ENCODE results near the gene PTK6.

The PTK6 gene

DNA sequence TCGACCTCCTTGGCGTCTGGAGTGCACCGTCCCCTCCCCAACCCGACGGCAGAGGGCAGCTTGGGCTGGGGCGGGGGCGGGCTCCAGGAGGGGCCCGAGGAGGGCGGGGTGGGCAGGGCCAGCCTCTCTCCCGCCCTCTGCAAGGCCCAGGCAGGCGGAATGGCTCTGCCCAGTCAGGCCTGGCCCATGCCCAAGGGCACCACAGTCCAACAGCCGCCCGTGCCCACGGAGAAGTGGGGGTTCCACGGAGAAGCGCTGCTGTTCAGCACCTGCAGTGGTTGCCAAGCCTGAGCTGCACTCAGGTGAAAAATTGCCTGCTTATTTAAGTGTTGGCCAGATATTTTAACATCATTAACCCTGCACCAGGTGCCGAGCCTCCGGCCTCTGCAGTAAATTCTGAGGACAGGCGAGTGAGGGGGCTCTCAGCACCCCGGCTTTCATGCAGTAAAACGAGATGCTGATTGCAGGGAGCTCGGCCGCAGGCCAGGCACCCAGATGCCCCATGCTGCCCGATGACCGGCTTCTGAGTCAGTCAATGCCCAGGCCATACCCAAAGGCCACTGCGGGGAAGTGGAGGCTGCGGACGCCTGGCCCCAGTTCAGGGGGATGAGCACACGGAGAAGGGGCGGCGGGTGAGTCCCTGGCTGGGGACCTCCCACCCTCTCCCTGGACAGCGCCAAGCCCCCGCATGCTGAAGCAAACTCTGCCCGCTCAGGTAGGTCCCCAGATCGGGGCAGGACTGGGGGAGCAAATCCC, 10.7 kb upstream of the PTK6 start, which contains the start of gene SRMS:
TSS of gene SRMS (minus strand) at position 25 of the 756 bp plus-strand sequence. CDS start 286 bp downstream, outside the sequence.
- Histone ChIP-seq H3K4me3 (ENCODE audit: insufficient read depth, low read depth, low read length) (no peak within 1 kb of the TSS), H3K27me3 (ENCODE audit: control insufficient read depth, insufficient read depth, low read length, poor library complexity, severe bottlenecking) (no peaks in the 10 kb centered on the region), H3K4me1 (ENCODE audit: control insufficient read depth, insufficient read depth, low read length) (no peaks in the 10 kb centered on the region), H3K27ac (ENCODE audit: insufficient read depth, low read depth, low read length, poor library complexity, severe bottlenecking) (no peak within 1 kb of the TSS), H3K9me3 (ENCODE audit: control insufficient read depth, low read length) (no peaks in the 10 kb centered on the region), H3K36me3 (ENCODE audit: control insufficient read depth, insufficient read depth, low read length) (no peaks in the 10 kb centered on the region)
- 65 to 67% methylated on average over 35 of the region's 35 CpGs for WGBS, 2 experiments

DNA sequence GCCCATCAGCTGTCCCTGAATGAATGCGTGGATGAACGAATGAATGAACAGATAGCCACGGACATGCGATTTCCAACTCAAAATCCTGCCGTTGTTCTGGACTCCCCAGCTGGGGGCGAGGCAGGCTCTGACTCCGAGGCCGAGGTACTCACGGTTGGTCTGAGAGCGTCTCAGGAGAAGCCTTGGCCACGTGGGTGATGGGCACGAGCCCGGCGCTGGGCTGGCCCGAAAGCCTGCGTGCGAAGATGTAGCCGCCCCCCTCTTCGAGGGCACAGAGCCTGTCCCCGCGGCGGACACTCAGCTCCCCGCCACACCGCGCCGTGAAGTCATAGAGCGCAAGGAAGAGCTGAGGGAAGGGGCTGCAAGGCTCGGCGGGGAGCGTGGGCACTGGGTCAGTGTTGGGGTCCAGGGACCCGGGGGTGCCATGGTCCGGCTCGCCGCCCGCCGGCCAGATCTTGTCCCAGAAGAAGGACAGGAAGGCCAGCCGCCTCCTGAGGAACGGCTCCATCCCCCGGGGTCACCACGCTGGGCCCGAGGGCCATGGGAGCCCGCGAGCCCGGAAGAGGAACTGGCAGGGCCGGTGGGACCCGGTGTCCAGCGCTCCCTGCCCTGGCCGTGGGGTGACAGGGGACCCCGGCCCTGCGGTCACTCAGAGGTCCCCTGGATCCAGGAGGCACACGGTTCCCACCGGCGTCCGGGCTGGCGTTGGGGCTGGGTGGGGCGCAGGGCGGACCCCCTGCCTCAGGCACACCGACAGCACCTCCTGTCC, 10.0 kb upstream of the PTK6 start:
- Histone ChIP-seq H3K9me3 (ENCODE audit: control insufficient read depth, low read length) (no peaks in the 10 kb centered on the region), H3K36me3 (ENCODE audit: control insufficient read depth, insufficient read depth, low read length) (no peaks in the 10 kb centered on the region), H3K27ac (ENCODE audit: insufficient read depth, low read depth, low read length, poor library complexity, severe bottlenecking) (no peak overlapping the region), H3K4me1 (ENCODE audit: control insufficient read depth, insufficient read depth, low read length) (no peaks in the 10 kb centered on the region), H3K4me3 (ENCODE audit: insufficient read depth, low read depth, low read length) (no peak overlapping the region), H3K27me3 (ENCODE audit: control insufficient read depth, insufficient read depth, low read length, poor library complexity, severe bottlenecking) (no peaks in the 10 kb centered on the region)
- WGBS, 2 experiments: 84 to 85% methylated on average over 58 of the region's 58 CpGs

DNA sequence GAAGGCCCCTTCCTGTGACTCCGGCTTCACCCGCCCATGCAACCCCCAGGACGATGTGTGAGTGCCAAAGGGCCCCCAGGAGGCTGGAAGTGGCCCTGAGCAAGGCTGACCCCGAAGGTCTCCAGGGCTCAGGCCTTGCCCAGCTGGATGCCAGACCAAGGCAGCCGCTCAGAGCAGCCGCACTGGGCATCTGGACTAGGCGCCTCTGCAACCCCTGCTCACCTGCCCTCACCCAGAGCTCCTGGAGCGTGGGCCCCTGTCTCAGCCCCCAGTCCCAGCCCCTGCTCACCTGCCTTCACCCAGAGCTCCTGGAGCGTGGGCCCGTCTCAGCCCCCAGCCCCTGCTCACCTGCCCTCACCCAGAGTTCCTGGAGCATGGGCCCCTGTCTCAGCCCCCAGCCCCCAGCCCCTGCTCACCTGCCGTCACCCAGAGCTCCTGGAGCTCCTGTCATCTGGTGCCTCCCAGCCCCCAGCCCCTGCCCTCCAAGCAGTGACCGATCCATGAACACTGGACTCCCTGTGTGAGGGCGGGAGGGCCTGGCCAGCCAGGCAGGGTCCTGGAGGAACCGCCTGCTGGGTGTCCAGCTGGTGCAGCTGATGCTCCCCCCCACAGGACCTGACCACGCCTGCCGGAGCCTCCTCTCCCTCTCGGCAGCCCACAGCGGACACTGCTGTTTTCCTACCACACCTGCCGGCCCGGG, 9.2 kb upstream of the PTK6 start:
- WGBS, 2 experiments: 88 to 89% methylated on average over 20 of the region's 20 CpGs
- H3K36me3 ChIP-seq (ENCODE audit: control insufficient read depth, insufficient read depth, low read length): no peaks in the 10 kb centered on the region
- H3K4me1 ChIP-seq (ENCODE audit: control insufficient read depth, insufficient read depth, low read length): no peaks in the 10 kb centered on the region
- H3K9me3 ChIP-seq (ENCODE audit: control insufficient read depth, low read length): no peaks in the 10 kb centered on the region
- H3K4me3 ChIP-seq (ENCODE audit: insufficient read depth, low read depth, low read length): no peak overlapping the region
- H3K27ac ChIP-seq (ENCODE audit: insufficient read depth, low read depth, low read length, poor library complexity, severe bottlenecking): no peak overlapping the region
- H3K27me3 ChIP-seq (ENCODE audit: control insufficient read depth, insufficient read depth, low read length, poor library complexity, severe bottlenecking): no peaks in the 10 kb centered on the region

DNA sequence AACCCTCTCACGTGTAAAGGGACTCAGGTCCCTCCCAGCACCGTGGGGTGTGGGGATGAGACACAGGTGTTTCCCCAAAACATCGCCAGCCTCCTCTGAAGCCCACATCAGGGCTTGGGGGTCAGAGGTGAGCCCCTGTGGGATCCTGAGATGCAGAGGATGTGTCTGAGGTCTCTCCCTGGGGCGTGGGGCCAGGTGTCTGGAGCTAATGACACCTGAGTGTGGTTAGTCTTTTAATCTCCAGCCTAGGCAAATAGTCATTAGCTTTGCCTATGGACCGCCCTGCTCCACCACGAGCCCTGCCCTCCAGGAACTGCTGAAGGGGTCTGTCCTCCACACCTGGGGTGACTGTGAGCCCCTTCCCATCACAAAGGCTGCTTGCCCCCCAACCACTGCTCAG, 8.6 kb upstream of the PTK6 start:
- Histone ChIP-seq H3K4me3 (ENCODE audit: insufficient read depth, low read depth, low read length) (no peak overlapping the region), H3K36me3 (ENCODE audit: control insufficient read depth, insufficient read depth, low read length) (no peaks in the 10 kb centered on the region), H3K27me3 (ENCODE audit: control insufficient read depth, insufficient read depth, low read length, poor library complexity, severe bottlenecking) (no peaks in the 10 kb centered on the region), H3K27ac (ENCODE audit: insufficient read depth, low read depth, low read length, poor library complexity, severe bottlenecking) (no peak overlapping the region), H3K9me3 (ENCODE audit: control insufficient read depth, low read length) (no peaks in the 10 kb centered on the region), H3K4me1 (ENCODE audit: control insufficient read depth, insufficient read depth, low read length) (no peaks in the 10 kb centered on the region)
- 79 to 82% methylated on average over 6 of the region's 6 CpGs for WGBS, 2 experiments

DNA sequence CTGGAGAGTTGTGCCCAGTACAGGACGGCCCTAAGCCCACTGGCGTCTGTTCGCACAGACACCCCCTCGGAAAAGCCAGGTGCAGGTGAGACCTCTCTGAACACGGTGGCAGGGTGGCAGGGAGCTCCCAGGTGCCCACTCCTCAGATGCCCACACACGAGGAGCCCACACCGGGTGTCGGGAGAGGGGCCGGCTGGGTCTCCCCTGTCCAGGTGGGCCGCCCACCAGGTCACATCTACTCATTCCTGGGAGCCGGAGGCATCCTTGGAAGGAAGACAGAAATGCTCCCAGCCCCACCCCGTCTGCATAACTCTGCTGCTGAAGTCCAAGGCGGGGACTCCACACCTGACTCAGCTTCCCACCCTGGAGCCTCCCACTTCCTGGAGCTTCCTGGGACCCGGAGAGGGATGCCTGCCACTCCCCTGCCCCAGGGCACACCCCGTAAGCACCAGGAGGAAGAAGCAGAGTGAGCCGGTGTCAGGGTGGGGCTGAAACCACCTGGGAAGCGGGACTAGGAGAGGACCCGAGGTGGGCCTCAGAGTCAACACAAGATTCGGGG, 7.9 kb upstream of the PTK6 start:
- H3K4me1 ChIP-seq (ENCODE audit: control insufficient read depth, insufficient read depth, low read length): no peaks in the 10 kb centered on the region
- no peaks in the 10 kb centered on the region for H3K36me3 ChIP-seq (ENCODE audit: control insufficient read depth, insufficient read depth, low read length)
- no peaks in the 10 kb centered on the region for H3K27me3 ChIP-seq (ENCODE audit: control insufficient read depth, insufficient read depth, low read length, poor library complexity, severe bottlenecking)
- no peak overlapping the region for H3K4me3 ChIP-seq (ENCODE audit: insufficient read depth, low read depth, low read length)
- WGBS, 2 experiments: 83 to 84% methylated on average over 19 of the region's 19 CpGs
- no peaks in the 10 kb centered on the region for H3K9me3 ChIP-seq (ENCODE audit: control insufficient read depth, low read length)
- H3K27ac ChIP-seq (ENCODE audit: insufficient read depth, low read depth, low read length, poor library complexity, severe bottlenecking): no peak overlapping the region

DNA sequence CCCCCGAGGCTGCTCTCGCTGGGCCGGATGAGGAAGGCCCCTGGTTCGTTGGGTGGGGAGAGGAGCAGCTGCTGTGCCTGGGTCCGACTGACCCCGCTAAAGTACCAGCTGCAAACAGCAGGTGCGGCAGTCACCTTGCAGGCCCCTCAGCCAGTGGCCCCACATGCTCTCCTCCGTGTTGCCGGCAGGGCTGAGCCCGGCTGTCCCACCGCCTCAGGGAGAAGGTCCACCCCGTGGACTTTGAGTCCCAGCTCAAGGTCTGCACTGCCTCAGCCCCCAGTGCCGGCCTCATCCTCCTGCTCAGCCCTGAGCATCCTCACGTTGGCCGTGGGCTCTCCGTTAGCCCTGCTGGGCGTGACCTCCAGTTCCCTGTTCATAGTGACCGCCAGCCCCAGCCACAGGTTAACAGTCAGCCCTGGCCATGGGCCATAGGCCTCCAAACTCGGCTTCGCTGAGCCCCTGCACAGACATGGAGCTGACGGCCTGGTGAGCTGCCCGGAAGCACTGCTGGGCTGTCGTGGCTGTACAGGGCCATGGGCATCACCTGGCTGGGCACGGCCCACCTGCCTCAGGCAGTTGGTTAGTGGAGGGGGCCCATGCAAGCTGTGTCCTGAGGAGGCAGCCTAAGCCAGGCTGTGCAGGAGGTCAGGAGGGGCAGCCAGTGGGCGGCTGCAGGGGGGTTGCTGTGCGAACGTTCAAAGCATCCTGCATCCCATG, 7.2 kb upstream of the PTK6 start:
- H3K27me3 ChIP-seq (ENCODE audit: control insufficient read depth, insufficient read depth, low read length, poor library complexity, severe bottlenecking): no peaks in the 10 kb centered on the region
- no peak overlapping the region for H3K27ac ChIP-seq (ENCODE audit: insufficient read depth, low read depth, low read length, poor library complexity, severe bottlenecking)
- 88 to 90% methylated on average over 27 of the region's 27 CpGs for WGBS, 2 experiments
- H3K4me1 ChIP-seq (ENCODE audit: control insufficient read depth, insufficient read depth, low read length): no peaks in the 10 kb centered on the region
- H3K4me3 ChIP-seq (ENCODE audit: insufficient read depth, low read depth, low read length): no peak overlapping the region
- no peaks in the 10 kb centered on the region for H3K36me3 ChIP-seq (ENCODE audit: control insufficient read depth, insufficient read depth, low read length)
- no peaks in the 10 kb centered on the region for H3K9me3 ChIP-seq (ENCODE audit: control insufficient read depth, low read length)

DNA sequence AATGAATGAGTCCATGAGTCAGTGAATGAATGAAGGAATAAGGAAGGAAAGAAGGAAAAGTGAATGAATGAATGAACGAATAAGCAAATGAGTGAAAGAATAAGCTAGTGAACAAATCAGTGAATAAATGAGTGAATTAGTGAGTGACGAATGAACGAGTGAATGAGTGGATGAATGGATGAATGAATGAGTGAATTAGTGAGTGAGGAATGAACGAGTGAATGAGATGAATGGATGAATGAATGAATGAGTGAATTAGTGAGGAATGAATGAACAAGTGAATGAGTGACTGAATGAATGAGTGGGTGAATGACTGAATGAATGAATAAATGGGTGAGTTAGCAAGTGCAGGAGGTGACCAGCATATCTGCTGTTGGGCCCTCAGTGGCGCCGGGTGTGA, 6.6 kb upstream of the PTK6 start:
- Histone ChIP-seq H3K27me3 (ENCODE audit: control insufficient read depth, insufficient read depth, low read length, poor library complexity, severe bottlenecking) (no peaks in the 10 kb centered on the region), H3K9me3 (ENCODE audit: control insufficient read depth, low read length) (no peaks in the 10 kb centered on the region), H3K36me3 (ENCODE audit: control insufficient read depth, insufficient read depth, low read length) (no peaks in the 10 kb centered on the region), H3K27ac (ENCODE audit: insufficient read depth, low read depth, low read length, poor library complexity, severe bottlenecking) (no peak overlapping the region), H3K4me3 (ENCODE audit: insufficient read depth, low read depth, low read length) (no peak overlapping the region), H3K4me1 (ENCODE audit: control insufficient read depth, insufficient read depth, low read length) (no peaks in the 10 kb centered on the region)
- WGBS, 2 experiments: 90 to 92% methylated on average over 6 of the region's 6 CpGs

DNA sequence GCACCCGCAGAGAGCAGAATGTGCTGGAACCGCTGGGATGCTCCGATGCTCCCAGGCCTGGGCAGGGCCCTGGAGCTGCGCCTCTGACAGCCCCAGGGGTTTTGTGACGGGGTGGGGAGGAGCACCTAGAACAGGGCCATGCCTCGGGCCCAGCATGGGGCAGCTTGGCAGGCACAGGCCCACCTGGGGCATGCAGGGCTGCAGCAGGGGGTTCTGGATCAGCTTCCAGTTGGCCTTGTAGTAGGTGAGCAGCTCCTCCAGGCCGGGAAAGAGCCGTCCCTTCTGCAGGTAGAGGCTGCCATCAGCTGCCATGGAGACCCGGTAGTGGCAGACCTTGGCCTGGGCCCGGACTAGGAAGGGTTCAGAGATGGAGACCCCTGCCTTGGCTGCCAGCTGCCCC, 6.0 kb upstream of the PTK6 start:
- no peak overlapping the region for H3K4me3 ChIP-seq (ENCODE audit: insufficient read depth, low read depth, low read length)
- no peaks in the 10 kb centered on the region for H3K36me3 ChIP-seq (ENCODE audit: control insufficient read depth, insufficient read depth, low read length)
- H3K27ac ChIP-seq (ENCODE audit: insufficient read depth, low read depth, low read length, poor library complexity, severe bottlenecking): no peak overlapping the region
- 87 to 91% methylated on average over 10 of the region's 10 CpGs for WGBS, 2 experiments
- no peaks in the 10 kb centered on the region for H3K4me1 ChIP-seq (ENCODE audit: control insufficient read depth, insufficient read depth, low read length)
- H3K9me3 ChIP-seq (ENCODE audit: control insufficient read depth, low read length): no peaks in the 10 kb centered on the region
- no peaks in the 10 kb centered on the region for H3K27me3 ChIP-seq (ENCODE audit: control insufficient read depth, insufficient read depth, low read length, poor library complexity, severe bottlenecking)

DNA sequence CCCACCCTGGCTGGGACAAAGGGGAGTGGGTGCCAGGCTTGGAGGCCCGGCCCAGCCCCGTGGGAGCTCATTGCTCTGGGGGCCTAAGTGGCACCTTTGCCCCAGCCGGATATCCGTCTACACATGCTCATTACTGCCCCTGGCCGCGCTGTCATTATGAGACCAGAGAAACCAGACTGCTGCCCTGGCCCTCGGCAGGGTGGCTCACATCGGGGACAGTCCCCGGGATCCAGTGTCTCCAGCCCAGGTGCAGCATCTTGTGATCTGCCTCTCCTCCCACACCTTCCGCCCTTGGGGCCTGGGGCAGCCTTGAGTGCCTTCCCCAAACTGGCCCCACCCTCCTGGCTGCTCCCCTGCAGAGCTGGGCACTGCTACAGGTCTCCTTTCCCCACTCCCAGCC, 5.5 kb upstream of the PTK6 start:
- H3K36me3 ChIP-seq (ENCODE audit: control insufficient read depth, insufficient read depth, low read length): no peaks in the 10 kb centered on the region
- no peaks in the 10 kb centered on the region for H3K4me1 ChIP-seq (ENCODE audit: control insufficient read depth, insufficient read depth, low read length)
- no peaks in the 10 kb centered on the region for H3K27me3 ChIP-seq (ENCODE audit: control insufficient read depth, insufficient read depth, low read length, poor library complexity, severe bottlenecking)
- H3K9me3 ChIP-seq (ENCODE audit: control insufficient read depth, low read length): no peaks in the 10 kb centered on the region
- WGBS, 2 experiments: 93 to 94% methylated on average over 10 of the region's 10 CpGs
- H3K27ac ChIP-seq (ENCODE audit: insufficient read depth, low read depth, low read length, poor library complexity, severe bottlenecking): no peak overlapping the region
- no peak overlapping the region for H3K4me3 ChIP-seq (ENCODE audit: insufficient read depth, low read depth, low read length)
